ENCODE data around the gene CFAP46. TPM values are rescaled to one million over a fixed set of nuclear protein-coding genes. Genes with fewer than 3 reads are reported as not detected.

CFAP46 gene
- total RNA-seq, 1 donor from 2014 or later = 0.85 TPM

DNA sequence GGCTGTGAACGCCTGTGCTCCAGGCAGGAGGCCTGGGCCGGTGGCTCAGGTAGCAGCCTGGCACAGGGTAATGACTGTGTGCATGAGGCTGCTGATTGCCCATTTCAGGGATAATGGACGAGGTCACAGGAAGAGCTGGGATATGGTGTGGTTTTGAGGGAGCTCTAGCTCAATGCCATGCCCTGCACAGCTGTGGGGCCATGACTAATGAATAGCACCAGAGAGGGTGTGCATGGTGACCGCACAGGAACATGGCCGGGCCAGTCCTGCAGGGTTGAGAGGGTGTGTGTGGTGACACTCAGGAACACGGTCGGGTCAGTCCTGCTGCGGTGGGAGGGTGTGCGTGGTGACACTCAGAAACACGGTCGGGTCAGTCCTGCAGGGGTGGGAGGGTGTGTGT is 178.3 kb downstream of the CFAP46 start:
- no peak for DNase-seq

DNA sequence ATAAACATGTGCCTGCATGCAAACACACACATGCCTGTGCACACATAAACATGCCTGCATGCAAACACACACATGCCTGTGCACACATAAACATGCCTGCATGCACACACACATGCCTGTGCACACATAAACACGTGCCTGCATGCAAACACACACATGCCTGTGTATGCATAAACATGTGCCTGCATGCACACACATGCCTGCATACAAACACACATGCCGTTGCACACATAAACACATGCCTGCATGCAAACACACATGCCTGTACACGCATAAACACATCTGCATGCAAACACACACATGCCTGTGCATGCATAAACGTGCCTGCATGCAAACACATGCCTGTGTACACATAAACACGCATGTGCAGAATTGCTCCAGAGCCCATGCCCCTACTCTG is 178.8 kb downstream of the CFAP46 start:
- no peak for DNase-seq

DNA sequence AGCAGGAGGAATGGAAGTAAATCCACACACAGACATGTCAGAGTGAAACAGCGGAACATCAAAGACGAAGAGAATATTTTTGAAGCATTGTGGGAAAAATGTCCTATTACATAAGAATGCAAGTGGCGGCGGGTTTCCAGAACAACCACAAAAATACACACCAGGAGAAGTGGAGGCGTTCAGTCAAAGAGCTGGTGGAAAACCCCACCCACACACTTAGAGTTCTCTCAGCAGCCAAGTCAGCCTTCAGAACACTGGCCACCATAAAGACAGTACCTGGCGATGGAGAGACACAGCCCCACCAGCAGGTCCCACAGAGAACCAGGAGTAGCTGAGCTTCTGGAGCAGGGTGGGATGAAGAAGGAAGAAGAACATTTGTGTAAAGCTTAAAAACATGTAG is 180.1 kb downstream of the CFAP46 start:
- no peak for DNase-seq

DNA sequence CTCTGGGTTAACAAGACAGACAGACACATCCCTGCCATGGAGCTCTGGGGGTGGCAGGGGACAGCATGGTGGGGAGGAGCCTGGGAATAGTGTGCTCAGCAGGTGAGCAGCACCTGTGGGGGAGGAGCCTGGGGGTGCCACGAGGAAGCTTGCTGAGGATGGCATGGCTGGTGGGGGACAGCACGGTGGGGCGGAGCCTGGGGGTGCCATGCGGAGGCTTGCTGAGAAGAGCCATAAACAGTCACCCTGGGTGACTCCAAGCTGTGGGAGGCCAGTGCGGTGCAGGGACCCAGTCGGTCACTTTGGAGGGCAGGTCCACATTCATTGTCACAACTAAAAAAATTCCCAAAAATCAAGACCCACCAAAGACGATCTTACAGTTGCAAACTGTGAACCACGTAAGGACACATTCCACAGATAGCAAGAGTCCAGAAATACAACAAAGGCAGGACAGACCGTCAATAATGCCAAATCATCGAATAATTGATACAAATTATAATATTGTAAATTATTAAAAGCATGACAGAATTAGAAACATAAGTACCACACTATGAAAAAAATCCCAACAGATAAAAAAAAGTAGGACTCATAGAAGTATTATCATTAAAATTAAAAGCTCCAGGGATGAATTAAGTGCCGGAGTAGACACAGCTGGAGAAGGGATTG is 180.8 kb downstream of the CFAP46 start:
- no peak for DNase-seq

DNA sequence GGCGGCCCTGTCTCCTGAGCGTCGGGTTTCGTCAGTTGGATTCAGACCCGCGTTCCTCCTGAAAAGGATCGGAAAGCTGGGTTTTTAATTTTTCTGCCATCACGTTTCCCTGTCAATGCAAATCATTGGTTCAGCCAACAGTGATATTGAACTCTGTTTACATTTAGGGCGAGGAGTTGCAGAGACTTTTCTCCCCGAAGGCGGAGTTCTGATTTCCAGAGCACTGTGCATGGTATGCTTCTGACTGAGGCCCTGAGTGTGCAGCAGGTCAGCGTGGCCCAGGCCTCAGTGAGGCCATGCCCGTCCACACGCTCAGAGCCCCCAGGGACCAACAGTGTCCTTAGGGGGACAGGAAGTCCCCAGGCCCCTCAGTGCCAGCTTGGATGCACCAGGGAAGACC is 183.5 kb downstream of the CFAP46 start:
- DNase-seq = no peak

Other genes with a start within 250 kb of the CFAP46 start
- gene NKX6-2, start 156.4 kb downstream of the CFAP46 start, total RNA-seq = not detected in 2 replicates
- gene ADGRA1, start 145.4 kb upstream of the CFAP46 start, total RNA-seq = 0.05 TPM in 1 of 2 replicates, not detected in the other
- gene KNDC1, start 217.6 kb upstream of the CFAP46 start, total RNA-seq = 0.28 TPM in 1 of 2 replicates, not detected in the other